Transverse colon (tissue), 4 donors: ENCODE data around the gene MEGF11.

Experiments
- EP300 ChIP-seq: sonication (generic); formaldehyde crosslinking; IDR thresholded peaks from one replicate; pipeline ENCODE4 v1.6.1; 2017; ENCODE audit warnings: antibody characterized with exemption, low read depth
- POLR2A ChIP-seq: fragments of 450-650 bp; IDR thresholded peaks from one replicate; pipeline ENCODE4 v1.6.1; 2016; ENCODE audit warnings: antibody characterized with exemption, mild to moderate bottlenecking, moderate library complexity
- POLR2AphosphoS5 ChIP-seq, 3 donors: sonication (generic); formaldehyde crosslinking; IDR thresholded peaks; one replicate each; pipeline ENCODE4 v1.6.1; 2016; ENCODE audit warnings: antibody characterized with exemption in 3 of 3
- TF ChIP-seq, protein P1 (sequence below), 5 experiments: fragments of 200-600 bp in 3 of 5; fragments of 450-650 bp in 2 of 5; sonication (generic) in 3 of 5; IDR thresholded peaks; 1 replicate in 2 of 5; 2 replicates in 3 of 5; pipeline ENCODE4 v1.5.1; 2016 to 2017; ENCODE audit warnings: antibody characterized with exemption in 5 of 5, inconsistent platforms in 3 of 5, mild to moderate bottlenecking in 2 of 5, moderate library complexity in 1 of 5

- TF ChIP-seq POLR2A (no peak), POLR2AphosphoS5 (IDR thresholded peaks at IDR 0.05) (no peak), EP300 (no peak)
- TF ChIP-seq, protein P1, sequence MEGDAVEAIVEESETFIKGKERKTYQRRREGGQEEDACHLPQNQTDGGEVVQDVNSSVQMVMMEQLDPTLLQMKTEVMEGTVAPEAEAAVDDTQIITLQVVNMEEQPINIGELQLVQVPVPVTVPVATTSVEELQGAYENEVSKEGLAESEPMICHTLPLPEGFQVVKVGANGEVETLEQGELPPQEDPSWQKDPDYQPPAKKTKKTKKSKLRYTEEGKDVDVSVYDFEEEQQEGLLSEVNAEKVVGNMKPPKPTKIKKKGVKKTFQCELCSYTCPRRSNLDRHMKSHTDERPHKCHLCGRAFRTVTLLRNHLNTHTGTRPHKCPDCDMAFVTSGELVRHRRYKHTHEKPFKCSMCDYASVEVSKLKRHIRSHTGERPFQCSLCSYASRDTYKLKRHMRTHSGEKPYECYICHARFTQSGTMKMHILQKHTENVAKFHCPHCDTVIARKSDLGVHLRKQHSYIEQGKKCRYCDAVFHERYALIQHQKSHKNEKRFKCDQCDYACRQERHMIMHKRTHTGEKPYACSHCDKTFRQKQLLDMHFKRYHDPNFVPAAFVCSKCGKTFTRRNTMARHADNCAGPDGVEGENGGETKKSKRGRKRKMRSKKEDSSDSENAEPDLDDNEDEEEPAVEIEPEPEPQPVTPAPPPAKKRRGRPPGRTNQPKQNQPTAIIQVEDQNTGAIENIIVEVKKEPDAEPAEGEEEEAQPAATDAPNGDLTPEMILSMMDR (IDR thresholded peaks at IDR 0.05): no peak
Observed at GRCh38 chr15:66167854-66168253, 85.7 kb downstream of the MEGF11 start.
